Activated CD4-positive, alpha-beta T cell treated with anti-CD3 and anti-CD28 coated beads for 48 hours (primary cell): ENCODE results near the gene CA7.
"Not testable (repeated sequence)": the region's sequence is repeated elsewhere in the genome, so short reads cannot be mapped to it uniquely, and the experiment has no call there.

Experiments
- DNase-seq: peaks from one replicate; pipeline ENCODE4 v3.0.0-alpha.2; 2020

CA7 gene

GRCh38 chr16:66847533-66848067, 3.4 kb downstream of the CA7 start:
- DNase-seq: no peak

DNA sequence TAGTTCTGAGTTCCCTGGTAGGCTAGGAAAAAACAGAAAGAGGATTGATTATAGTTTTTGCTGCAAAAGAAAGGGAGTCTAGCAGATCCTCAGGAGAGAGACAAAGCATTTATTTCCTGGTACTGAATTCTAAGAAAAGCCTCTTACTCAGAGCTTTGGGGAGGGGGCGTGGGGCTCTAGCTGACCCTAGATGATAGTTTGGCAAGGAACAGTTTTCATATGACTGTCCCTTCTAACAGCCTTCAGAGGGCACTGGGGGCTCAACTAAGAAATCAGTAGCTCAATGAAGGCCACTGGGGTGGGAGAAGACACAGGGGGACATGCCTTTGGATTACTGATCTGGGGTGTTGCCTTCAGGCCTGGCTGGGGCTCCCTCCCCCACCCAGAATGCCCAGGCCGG, 4.0 kb downstream of the CA7 start:
- DNase-seq: no peak

GRCh38 chr16:66849021-66849420, 4.8 kb downstream of the CA7 start:
- no peak for DNase-seq

GRCh38 chr16:66849549-66849948, 5.3 kb downstream of the CA7 start:
- no peak for DNase-seq

GRCh38 chr16:66850115-66850815, 6.1 kb downstream of the CA7 start:
- no peak for DNase-seq

- DNase-seq: no peak
Observed at GRCh38 chr16:66851166-66851964, 7.2 kb downstream of the CA7 start.

GRCh38 chr16:66853261-66854139, 9.3 kb downstream of the CA7 start:
- DNase-seq: no peak

DNA sequence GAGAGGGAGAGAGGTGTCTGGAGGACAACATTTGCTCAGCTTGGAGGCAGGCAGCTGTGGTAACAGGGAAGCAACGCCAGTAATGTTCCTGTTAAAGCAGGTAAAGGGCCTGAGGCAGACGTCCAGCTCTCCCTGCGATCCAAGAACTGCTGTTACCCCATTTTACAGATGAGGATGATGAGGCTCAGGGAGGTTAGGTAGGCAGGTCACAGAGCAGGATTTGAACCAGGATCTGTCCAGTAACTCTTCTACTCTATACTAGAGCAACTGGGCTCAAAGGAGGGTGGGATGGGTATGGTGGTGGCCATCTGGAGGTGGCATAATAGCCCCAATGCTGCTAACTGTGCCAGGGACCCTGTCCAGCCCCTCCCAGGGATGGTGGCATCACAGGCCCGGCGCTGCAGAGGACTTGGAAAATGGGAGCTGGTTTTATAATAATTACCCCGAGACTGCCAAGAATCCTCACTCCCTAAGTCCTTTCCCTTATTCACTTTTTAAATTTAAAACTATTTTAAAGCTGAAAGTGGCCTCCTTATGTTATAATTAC, 12.0 kb downstream of the CA7 start:
- no peak for DNase-seq

DNA sequence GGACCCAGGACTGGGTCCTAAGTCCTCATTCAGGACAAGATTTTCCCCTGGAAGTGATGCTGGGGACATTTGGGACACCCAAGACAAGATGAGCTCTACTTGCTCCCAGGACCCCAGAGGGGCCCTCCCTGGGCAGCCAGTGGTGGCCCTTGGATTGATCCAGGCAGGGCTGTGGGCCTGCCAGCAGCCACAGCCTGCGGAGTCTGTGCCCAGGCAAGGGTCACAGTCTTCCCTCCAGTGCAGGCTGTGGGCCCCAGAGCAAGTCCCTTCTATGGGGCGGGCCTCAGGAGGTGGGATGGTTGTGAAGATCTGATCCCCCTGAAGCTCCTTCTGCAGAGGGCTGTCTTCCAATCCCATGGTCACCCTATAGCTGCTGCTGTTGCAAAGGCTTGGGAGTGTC, 12.6 kb downstream of the CA7 start:
- no peak for DNase-seq

DNA sequence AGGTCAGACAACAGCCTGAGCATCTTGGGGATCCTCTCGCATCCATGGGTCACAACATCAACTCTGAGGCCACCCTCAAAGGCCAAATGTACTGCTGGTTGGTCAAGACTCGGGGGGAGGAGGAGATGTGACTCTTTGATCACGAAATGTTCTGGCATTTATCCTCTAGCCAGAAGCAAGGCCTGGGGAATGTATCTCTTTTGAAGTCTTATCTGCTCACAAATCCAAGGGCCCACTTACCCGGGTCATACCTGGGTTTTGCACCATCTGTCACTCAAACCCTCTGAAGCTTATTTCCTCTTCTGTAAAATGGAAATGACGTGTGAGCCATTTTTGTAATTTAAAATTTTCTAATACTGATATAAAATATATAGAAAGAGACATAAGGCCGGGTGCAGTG, 13.2 kb downstream of the CA7 start:
- DNase-seq: no peak

DNA sequence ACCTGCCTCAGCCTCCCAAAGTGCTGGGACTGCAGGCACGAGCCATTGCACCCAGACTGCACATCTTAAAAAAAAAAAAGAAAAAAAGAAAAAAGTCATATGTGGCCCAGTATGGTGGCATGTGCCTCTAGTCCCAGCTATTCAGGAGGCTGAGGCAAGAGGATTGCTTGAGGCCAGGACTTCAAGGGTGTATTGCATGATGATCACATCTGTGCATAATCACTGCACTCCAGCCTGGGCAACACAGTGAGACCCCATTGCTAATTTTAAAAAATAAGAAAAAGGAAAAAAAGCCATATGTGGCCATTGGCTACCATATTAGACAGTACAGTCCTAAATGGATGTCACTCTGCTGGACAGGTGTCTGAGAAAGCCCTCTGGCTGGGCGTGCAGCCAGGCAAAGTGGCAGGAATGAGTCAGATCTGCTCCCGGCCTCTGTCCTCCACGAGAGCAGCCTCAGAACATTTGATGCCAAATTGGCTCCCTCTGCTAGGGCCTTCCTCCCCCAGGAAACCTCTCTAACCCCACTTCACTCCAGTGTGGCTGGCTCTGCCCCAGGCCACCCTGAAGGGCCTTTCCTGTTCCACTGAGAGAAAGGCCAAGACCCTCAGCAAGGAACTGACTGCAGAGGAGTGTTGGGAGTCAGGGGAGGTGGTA, 14.7 kb downstream of the CA7 start:
- no peak for DNase-seq

- DNase-seq: no peak
Observed at GRCh38 chr16:66859397-66860068, 15.3 kb downstream of the CA7 start.

GRCh38 chr16:66862023-66862520, 17.9 kb downstream of the CA7 start:
- DNase-seq: no peak

DNA sequence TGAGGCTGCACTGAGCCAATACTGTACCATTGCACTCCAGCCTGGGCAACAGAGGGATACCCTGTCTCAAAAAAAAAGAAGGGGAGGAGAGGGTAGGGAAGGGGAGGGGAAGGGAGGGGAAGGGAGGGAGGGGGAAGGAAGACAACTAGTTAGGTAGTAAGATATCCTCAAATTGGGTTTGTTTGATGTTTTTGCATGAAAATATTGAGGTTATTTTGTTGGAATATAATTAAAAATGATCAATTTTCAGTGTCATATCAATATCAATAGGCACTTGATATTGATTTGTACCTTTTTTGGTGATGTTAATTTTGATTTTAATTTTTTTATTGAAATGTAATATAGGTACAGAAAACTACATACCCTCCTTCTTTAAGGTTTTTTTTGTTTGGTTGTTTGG, 19.5 kb downstream of the CA7 start:
- DNase-seq: no peak

DNA sequence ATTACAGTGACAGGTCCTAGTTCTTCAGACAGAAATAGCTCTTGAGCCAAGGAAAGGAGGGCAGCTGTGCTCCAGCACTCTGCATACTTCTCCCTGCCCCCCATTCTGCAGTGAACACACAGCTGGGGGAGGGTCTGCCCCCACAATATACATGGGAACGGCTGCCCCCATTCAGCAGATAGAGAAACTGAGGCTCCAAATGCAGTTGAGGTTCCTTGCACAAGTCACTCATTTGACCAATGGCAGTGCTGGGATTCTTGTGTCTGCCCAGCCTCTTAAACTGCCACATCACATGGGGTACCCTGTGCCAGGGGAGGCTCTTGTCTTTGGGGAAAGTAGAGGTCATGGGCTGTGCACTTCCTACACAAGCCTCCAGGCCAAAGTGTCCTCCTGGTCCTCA, 25.2 kb downstream of the CA7 start:
- DNase-seq: no peak

DNA sequence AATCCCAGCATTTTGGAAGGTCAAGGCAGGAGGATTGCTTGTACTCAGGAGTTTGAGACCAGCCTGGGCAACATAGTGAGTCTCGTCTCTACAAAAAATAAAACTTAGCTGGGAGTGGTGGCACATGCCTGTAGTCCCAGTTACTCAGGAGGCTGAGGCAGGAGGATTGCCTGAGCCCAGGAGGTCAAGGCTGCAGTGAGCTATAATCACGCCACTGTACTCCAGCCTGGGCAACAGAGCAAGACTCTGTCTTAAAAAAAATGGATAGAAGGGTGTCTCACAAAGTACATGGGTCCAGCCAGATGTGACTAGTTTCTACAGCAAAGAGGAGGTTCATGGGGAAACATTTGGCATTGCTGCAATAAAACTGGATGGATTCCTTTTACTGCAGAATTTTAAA, 27.1 kb downstream of the CA7 start:
- not testable (repeated sequence) for DNase-seq

DNA sequence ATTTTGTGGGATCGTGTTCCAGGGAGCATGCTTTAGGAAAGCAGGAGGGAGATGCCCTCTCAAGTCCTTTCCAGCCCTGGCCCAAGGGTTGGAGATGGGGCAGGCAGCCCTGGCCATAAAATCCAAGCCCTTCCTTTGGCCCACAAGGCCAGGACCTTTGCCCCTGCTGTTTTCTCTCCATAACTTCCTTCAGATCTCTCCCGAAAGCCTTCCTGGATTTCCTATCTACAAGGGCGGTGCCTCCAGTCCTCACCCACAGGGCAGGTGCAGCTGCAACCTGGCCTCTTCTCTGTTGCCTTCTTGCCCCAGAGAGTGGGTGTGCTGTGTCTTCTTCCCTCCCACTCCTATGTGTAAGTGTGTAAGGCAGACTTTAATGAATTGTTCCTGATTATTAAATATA, 27.6 kb downstream of the CA7 start:
- no peak for DNase-seq

DNA sequence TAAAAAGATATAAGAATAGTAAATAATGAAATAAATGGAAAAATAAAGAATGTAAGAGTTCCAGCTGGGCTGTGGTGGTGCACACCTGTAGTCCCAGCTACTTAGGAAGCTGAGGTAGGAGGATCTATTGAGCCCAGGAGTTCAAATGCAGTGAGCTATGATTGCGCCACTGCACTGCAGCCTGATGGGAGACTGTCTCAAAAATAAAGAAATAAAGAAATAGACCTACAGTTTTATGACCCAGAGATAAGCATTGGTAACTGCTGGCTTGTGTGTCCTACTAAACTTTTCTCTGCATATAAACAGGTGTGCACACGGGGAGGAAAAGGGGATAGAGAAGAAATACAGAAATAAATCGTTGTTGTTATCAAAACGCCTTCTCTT, 28.3 kb downstream of the CA7 start:
- no peak for DNase-seq

DNA sequence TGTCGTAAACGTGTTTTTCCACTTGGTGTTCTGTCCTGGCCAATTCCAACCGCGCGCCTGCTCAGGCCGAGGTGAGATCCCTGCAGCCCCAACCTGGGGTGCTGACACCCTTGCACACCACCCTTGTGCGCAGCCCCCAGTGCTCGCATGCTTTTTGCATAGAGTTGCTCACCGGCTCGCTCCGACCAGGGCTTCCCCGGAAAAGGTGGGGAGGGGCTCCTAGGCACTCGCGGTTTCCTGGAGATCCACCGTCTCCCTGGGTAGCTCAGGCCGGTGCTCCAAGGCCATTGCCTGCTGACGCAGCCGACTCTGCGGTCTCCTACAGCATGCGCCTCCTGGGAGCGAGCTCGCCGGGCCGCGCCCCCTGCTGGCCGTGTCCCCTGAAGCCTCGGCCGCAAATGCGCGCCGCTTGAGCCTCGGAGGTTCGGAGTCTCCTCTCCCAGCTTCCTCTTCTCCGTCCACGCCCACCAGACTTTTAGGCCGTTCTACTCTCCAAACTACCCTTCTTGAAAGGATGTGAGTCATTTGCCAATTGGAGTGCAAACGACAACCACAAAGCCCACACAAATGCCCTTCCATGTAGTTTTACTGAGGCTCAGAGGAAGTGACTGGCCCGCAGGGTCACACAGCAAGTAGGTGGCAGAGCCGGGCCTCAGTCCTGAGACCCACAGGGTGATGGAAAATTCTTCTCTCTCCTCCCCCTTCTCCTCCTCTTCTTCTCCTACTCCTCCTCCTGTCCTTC, 28.9 kb downstream of the CA7 start:
- peak; percentile 96 for DNase-seq

DNA sequence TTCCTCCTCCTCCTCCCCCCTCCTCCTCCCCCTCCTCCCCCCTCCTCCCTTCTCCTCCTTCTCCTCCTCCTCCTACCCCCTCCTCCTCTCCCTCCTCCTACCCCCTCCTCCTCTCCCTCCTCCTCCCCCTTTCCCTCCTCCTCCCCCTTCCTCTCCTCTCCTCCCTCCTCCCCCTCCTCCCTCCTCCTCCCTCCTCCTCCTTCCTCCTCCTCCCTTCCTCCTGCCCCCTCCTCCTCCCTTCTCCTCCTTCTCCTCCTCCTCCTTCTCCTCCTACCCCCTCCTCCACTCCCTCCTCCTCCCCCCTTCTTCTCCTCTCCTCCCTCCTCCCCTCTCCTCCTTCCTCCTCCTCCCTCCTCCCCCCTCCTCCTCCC, 29.5 kb downstream of the CA7 start:
- DNase-seq: no peak
